ENCODE measurements around the gene PKM. TPM values are rescaled to one million over a fixed set of nuclear protein-coding genes. Genes with fewer than 3 reads are reported as not detected.

Gene PKM
- total RNA-seq, 1 experiment from 2014 or later = 1,026 TPM

GRCh38 chr15:72205273-72205672 lies 25.7 kb downstream of the PKM start:
- Histone ChIP-seq H3K9me3 (ENCODE audit: control insufficient read depth, low read depth, low read length) (no peaks in the 10 kb centered on the region), H3T11ph (ENCODE audit: low read length) (no peak overlapping the region), H3K79me2 (ENCODE audit: insufficient read depth, low read length) (no peaks in the 10 kb centered on the region), H2BK120ac (ENCODE audit: low read depth, low read length, poor library complexity, severe bottlenecking) (no peak overlapping the region), H3K14ac (ENCODE audit: insufficient read depth, low read length) (no peak overlapping the region), H4K5ac (ENCODE audit: insufficient read length, low read depth, low read length) (no peak overlapping the region), H3K23me2 (ENCODE audit: insufficient read length, low read depth, low read length, poor library complexity, severe bottlenecking) (no peaks in the 10 kb centered on the region), H3K79me1 (ENCODE audit: insufficient read depth, low read depth, low read length, poor library complexity, severe bottlenecking) (no peaks in the 10 kb centered on the region), H2BK5ac (ENCODE audit: insufficient read length, low read length) (no peak overlapping the region), H3K56ac (ENCODE audit: insufficient read length, low read depth, low read length) (no peak overlapping the region), H2BK20ac (ENCODE audit: low read depth, low read length, poor library complexity, severe bottlenecking) (no peak overlapping the region), H2BK12ac (ENCODE audit: insufficient read length, low read depth, low read length) (no peak overlapping the region), H3K18ac (ENCODE audit: insufficient read length, low read depth, low read length) (no peak overlapping the region), H2BK15ac (ENCODE audit: low read depth, low read length) (no peak overlapping the region), H3K4ac (ENCODE audit: low read depth, low read length) (no peak overlapping the region), H2AK5ac (ENCODE audit: insufficient read length, low read length) (no peak overlapping the region), H3K9ac (ENCODE audit: extremely low read depth, insufficient read length, low read length) (no peak overlapping the region), H3K4me2 (ENCODE audit: insufficient read depth, insufficient read length, low read length) (no peak overlapping the region), H3K4me1 (ENCODE audit: insufficient read depth, low read length) (no peaks in the 10 kb centered on the region), H2AFZ (ENCODE audit: low read length) (no peak overlapping the region), H4K91ac (ENCODE audit: insufficient read length, low read depth, low read length) (no peak overlapping the region), H3K27ac (ENCODE audit: insufficient read length, low read depth, low read length) (no peak overlapping the region), H3K23ac (ENCODE audit: insufficient read length, low read depth, low read length) (no peak overlapping the region), H3K27me3 (ENCODE audit: insufficient read depth, low read length) (no peaks in the 10 kb centered on the region), H4K20me1 (ENCODE audit: control insufficient read depth, insufficient read depth, insufficient read length) (no peaks in the 10 kb centered on the region), H4K8ac (replicated peaks; ENCODE audit: insufficient read length, low read depth, low read length) (no peak overlapping the region)
- Mint-ChIP-seq H3K4me3 (no peak overlapping the region), H3K4me1 (no peaks in the 10 kb centered on the region), H3K36me3 (ENCODE audit: insufficient read depth in 1 of 3, low read depth in 3 of 3) (peaks cover 64 to 98% (median 98%) of the 10 kb centered on the region in 3 experiments), H3K27ac (no peak overlapping the region), H3K27me3 (ENCODE audit: low read depth) (no peaks in the 10 kb centered on the region), H3K9me3 (no peaks in the 10 kb centered on the region)
- WGBS (ENCODE audit: extremely low coverage, insufficient read length, low lambda C conversion rate) = no CpG with 5 or more reads among the region's 2 CpGs
- no peak for TF ChIP-seq CTCF (conservative IDR thresholded peaks at IDR 0.05)
- no peak for DNase-seq
